ENCODE results near the gene WWOX. TPM values are rescaled to one million over a fixed set of nuclear protein-coding genes. Genes with fewer than 3 reads are reported as not detected.

Gene WWOX
- total and polyA plus RNA-seq, 2 of the 4 experiments (the other 2 are of a cell fraction): 2.7 to 5.4 TPM

DNA sequence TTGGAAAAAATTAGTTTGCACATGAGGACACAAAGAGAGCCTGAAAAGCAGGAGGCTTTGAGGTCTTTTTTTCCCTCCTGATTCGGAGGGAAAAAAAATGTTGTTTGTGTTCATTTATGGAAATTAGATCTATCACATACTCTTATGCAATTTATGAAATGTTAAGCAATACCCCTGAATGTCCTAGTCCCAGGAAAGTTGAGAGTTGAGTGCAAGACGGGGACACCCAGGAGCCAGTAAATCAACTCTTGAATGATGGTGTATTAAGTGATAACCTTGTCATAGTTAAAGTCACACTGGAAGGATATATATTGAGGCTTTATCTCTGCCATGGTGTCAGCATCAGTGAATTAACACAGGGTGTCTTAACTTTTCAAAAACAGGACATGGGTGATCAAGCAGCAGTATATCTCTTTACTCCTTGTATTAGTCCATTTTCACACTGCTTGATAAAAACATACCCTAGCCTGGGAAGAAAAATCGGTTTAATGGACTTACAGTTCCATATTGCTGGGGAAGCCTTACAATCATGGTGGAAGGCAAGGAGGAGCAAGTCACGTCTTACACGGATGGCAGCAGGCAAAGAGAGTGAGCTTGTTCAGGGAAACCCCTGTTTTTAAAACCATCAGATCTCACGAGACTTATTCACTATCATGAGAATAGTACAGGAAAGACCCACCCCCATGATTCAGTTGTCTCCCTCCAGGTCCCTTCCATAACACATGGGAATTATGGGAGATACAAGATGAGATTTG lies 1032.0 kb downstream of the WWOX start:
- dilution Hi-C loops (cut with HindIII; ENCODE audit: low sequenced_read_pairs, unreplicated experiment): no loop called here
- no peak overlapping the region for H4K8ac ChIP-seq (ENCODE audit: low read depth in 2 of 2, low read length in 2 of 2)
- no peak overlapping the region for H3K27ac ChIP-seq (ENCODE audit: insufficient read depth, low read length)
- H3K27me3 ChIP-seq (ENCODE audit: control insufficient read depth, insufficient read depth, low read length): no peaks in the 10 kb centered on the region
- DNase-seq: no peak
- peaks cover 15% of the 10 kb centered on the region for H3K9me3 ChIP-seq (ENCODE audit: control insufficient read depth, insufficient read depth, low read length)
- ChIA-PET POLR2A (ENCODE audit: unreplicated experiment) (no interaction called here), CTCF (no interaction called here)
- no peak overlapping the region for H2AFZ ChIP-seq (replicated peaks; ENCODE audit: low read length, poor library complexity)
- H3K18ac ChIP-seq (ENCODE audit: low read depth, low read length): no peak overlapping the region
- H3K9ac ChIP-seq (ENCODE audit: low read depth, low read length): no peak overlapping the region
- no peak overlapping the region for H2BK5ac ChIP-seq (ENCODE audit: low read depth, low read length, poor library complexity, severe bottlenecking)
- H2AK9ac ChIP-seq (replicated peaks; ENCODE audit: low read depth, low read length, poor library complexity): no peak overlapping the region
- intact Hi-C loops (cut with micrococcal nuclease): no loop called here
- no peaks in the 10 kb centered on the region for H3K4me1 ChIP-seq (ENCODE audit: control insufficient read depth, insufficient read depth, low read length)
- H3K23ac ChIP-seq (ENCODE audit: low read depth, low read length): no peak overlapping the region
- H3K79me1 ChIP-seq (ENCODE audit: low read depth in 1 of 2, low read length in 2 of 2): no peaks in the 10 kb centered on the region
- no peaks in the 10 kb centered on the region for H3K9me1 ChIP-seq (ENCODE audit: insufficient read depth, low read length)
- no peak overlapping the region for H3K4ac ChIP-seq (ENCODE audit: low read depth, low read length)
- H3K4me2 ChIP-seq (ENCODE audit: low read depth, low read length): no peak overlapping the region
- no peak overlapping the region for H2BK15ac ChIP-seq (ENCODE audit: low read depth, low read length)
- H3K4me3 ChIP-seq (ENCODE audit: insufficient read depth, low read depth, low read length): no peak overlapping the region
- no peaks in the 10 kb centered on the region for H3K36me3 ChIP-seq (ENCODE audit: control insufficient read depth, insufficient read depth, low read length)
- no peak for ATAC-seq (ENCODE audit: low read depth)
- H2AK5ac ChIP-seq (ENCODE audit: low read depth, low read length): no peak overlapping the region
- no peak overlapping the region for H2BK120ac ChIP-seq (ENCODE audit: low read depth, low read length)
- H3K14ac ChIP-seq (replicated peaks; ENCODE audit: low read depth, low read length): no peak overlapping the region
- no peak overlapping the region for H2BK20ac ChIP-seq (ENCODE audit: low read depth, low read length)
- H4K91ac ChIP-seq (ENCODE audit: insufficient read depth, low read depth, low read length): no peak overlapping the region
- no peaks in the 10 kb centered on the region for H4K20me1 ChIP-seq (ENCODE audit: insufficient read depth, low read length)
- H4K5ac ChIP-seq (ENCODE audit: low read depth, low read length): no peak overlapping the region
- no TSS peak for BruUV-seq (replicated peaks)
- 33% methylated on average over 1 of the region's 6 CpGs; no CpG with 5 or more reads in 1 of the 2 experiments for WGBS, 2 experiments (ENCODE audit: extremely low coverage in 2 of 2, insufficient read length in 1 of 2)
- TF ChIP-seq SMC3 (IDR thresholded peaks at IDR 0.05; ENCODE audit: low read depth, low read length) (no peak), BHLHE40 (IDR thresholded peaks at IDR 0.05; ENCODE audit: low read depth, low read length) (no peak), MAFK (IDR thresholded peaks at IDR 0.05; ENCODE audit: low read depth, low read length) (no peak), NFE2L2 (IDR thresholded peaks at IDR 0.05; ENCODE audit: low read depth, low read length) (no peak), CEBPB (IDR thresholded peaks at IDR 0.05; ENCODE audit: low read depth, low read length) (no peak), POLR2A (IDR thresholded peaks at IDR 0.05; ENCODE audit: low read depth, low read length) (no peak), CHD1 (IDR thresholded peaks at IDR 0.05; ENCODE audit: low read depth, low read length) (no peak), FOS (IDR thresholded peaks at IDR 0.05; ENCODE audit: low read depth, low read length) (no peak)
- TF ChIP-seq, protein P1, sequence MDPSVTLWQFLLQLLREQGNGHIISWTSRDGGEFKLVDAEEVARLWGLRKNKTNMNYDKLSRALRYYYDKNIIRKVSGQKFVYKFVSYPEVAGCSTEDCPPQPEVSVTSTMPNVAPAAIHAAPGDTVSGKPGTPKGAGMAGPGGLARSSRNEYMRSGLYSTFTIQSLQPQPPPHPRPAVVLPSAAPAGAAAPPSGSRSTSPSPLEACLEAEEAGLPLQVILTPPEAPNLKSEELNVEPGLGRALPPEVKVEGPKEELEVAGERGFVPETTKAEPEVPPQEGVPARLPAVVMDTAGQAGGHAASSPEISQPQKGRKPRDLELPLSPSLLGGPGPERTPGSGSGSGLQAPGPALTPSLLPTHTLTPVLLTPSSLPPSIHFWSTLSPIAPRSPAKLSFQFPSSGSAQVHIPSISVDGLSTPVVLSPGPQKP (IDR thresholded peaks at IDR 0.05; ENCODE audit: borderline replicate concordance, low read depth, low read length): no peak
- TF ChIP-seq, protein P2, sequence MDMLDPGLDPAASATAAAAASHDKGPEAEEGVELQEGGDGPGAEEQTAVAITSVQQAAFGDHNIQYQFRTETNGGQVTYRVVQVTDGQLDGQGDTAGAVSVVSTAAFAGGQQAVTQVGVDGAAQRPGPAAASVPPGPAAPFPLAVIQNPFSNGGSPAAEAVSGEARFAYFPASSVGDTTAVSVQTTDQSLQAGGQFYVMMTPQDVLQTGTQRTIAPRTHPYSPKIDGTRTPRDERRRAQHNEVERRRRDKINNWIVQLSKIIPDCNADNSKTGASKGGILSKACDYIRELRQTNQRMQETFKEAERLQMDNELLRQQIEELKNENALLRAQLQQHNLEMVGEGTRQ (IDR thresholded peaks at IDR 0.05; ENCODE audit: low read depth, low read length): no peak
- H3K56ac ChIP-seq (ENCODE audit: extremely low read depth, insufficient read depth, low read length): no peak overlapping the region
- in situ Hi-C loops (cut with MboI; ENCODE audit: low sequenced_read_pairs): no loop called here
